Activated T-helper 9 cell treated with anti-CD3 and anti-CD28 coated beads, Interleukin-2, amount 50 U/mL, for 16 hours (primary cell): ENCODE measurements around the gene EVI5.
"Not testable (repeated sequence)": the region's sequence is repeated elsewhere in the genome, so short reads cannot be mapped to it uniquely, and the experiment has no call there.

Source experiments
- DNase-seq: peaks from one replicate; pipeline ENCODE4 v3.0.0-alpha.2; 2020; ENCODE audit warnings: low read depth

The EVI5 gene

GRCh38 chr1:92690212-92690906, 94.5 kb downstream of the EVI5 start:
- DNase-seq: no peak

GRCh38 chr1:92679980-92680379, 104.9 kb downstream of the EVI5 start:
- DNase-seq: no peak

GRCh38 chr1:92663775-92664174, 121.1 kb downstream of the EVI5 start:
- DNase-seq: no peak

- no peak for DNase-seq
Measured at GRCh38 chr1:92662048-92662447, 122.9 kb downstream of the EVI5 start.

GRCh38 chr1:92657701-92658100, 127.2 kb downstream of the EVI5 start:
- DNase-seq: no peak

- no peak for DNase-seq
Measured at GRCh38 chr1:92655197-92655801, 129.6 kb downstream of the EVI5 start.

- DNase-seq: no peak
Measured at GRCh38 chr1:92653605-92654381, 131.1 kb downstream of the EVI5 start.

GRCh38 chr1:92640686-92641085, 144.2 kb downstream of the EVI5 start:
- not testable (repeated sequence) for DNase-seq

GRCh38 chr1:92638498-92638897, 146.4 kb downstream of the EVI5 start:
- DNase-seq: no peak

GRCh38 chr1:92635203-92635602, 149.7 kb downstream of the EVI5 start:
- DNase-seq: not testable (repeated sequence)

- DNase-seq: no peak
Measured at GRCh38 chr1:92623187-92623778, 161.6 kb downstream of the EVI5 start.

GRCh38 chr1:92619466-92620189, 165.3 kb downstream of the EVI5 start:
- DNase-seq: no peak

- no peak for DNase-seq
Measured at GRCh38 chr1:92601044-92601443, 183.9 kb downstream of the EVI5 start.

- no peak for DNase-seq
Measured at GRCh38 chr1:92599184-92599583, 185.7 kb downstream of the EVI5 start.

GRCh38 chr1:92589361-92589760, 195.5 kb downstream of the EVI5 start:
- DNase-seq: not testable (repeated sequence)

- DNase-seq: no peak
Measured at GRCh38 chr1:92587445-92587844, 197.5 kb downstream of the EVI5 start.

GRCh38 chr1:92585831-92586230, 199.1 kb downstream of the EVI5 start:
- no peak for DNase-seq

GRCh38 chr1:92584810-92585209, 200.1 kb downstream of the EVI5 start:
- not testable (repeated sequence) for DNase-seq

- DNase-seq: no peak
Measured at GRCh38 chr1:92583821-92584760, 200.8 kb downstream of the EVI5 start.

GRCh38 chr1:92577261-92577895, 207.5 kb downstream of the EVI5 start:
- no peak for DNase-seq
